GM18517 (cell line): Measurements from ENCODE around the gene HIVEP3.

Experiments used
- ATAC-seq: cut with Tn5 transposase; IDR thresholded peaks from one replicate; pipeline ENCODE4 v1.9.1; 2021; ENCODE audit warnings: mild to moderate bottlenecking, moderate library complexity; ENCODE audit not compliant: unreplicated experiment

HIVEP3 gene

GRCh38 chr1:41528726-41529605 lies 389.8 kb downstream of the HIVEP3 start:
- ATAC-seq = no peak

DNA sequence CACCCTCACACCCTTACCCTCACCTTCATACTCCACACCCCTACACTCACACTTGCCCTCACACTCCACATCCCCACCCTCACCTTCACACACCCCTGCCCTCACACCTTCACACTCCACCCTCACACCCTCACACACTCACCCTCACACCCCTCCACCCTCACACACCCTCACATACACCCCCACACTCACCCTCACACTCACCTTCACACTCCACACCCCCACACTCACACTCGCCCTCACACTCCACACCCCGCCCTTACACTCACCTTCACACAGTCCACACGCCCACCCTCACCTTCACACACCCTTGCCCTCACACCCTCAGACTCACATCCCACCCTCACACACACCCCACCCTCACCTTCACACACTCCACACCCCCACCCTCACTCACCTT lies 390.6 kb downstream of the HIVEP3 start:
- no peak for ATAC-seq

GRCh38 chr1:41526956-41527561 lies 391.7 kb downstream of the HIVEP3 start:
- no peak for ATAC-seq

DNA sequence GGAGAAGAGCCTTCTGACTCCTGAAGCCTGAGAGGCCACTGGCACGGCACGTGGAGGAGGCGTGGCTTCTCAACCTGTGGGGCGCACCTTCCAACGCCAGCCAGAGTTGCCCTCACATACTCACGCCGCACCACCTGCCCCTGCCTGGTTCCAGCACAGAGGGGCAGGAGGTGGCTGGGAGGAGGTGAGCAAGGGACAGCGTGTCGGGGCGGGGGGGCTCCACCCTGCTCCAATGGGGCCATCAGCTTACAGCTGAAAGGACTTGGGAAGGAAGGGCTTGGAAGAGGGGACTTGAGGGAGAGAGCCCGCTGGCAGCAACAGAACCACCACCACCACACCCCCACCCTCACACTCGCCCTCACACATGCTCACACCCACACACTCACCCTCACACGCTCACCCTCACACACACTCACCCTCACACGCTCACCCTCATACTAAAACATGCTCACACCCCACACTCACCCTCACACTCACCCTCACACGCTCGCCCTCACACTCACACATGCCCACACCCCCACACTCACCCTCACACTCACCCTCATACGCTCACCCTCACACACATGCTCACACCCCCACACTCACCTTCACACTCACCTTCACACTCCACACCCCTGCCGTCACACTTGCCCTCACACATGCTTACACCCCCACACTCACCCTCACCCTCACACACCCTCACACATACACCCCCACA lies 392.7 kb downstream of the HIVEP3 start:
- ATAC-seq = no peak

GRCh38 chr1:41524676-41525675 lies 393.7 kb downstream of the HIVEP3 start:
- ATAC-seq = no peak

DNA sequence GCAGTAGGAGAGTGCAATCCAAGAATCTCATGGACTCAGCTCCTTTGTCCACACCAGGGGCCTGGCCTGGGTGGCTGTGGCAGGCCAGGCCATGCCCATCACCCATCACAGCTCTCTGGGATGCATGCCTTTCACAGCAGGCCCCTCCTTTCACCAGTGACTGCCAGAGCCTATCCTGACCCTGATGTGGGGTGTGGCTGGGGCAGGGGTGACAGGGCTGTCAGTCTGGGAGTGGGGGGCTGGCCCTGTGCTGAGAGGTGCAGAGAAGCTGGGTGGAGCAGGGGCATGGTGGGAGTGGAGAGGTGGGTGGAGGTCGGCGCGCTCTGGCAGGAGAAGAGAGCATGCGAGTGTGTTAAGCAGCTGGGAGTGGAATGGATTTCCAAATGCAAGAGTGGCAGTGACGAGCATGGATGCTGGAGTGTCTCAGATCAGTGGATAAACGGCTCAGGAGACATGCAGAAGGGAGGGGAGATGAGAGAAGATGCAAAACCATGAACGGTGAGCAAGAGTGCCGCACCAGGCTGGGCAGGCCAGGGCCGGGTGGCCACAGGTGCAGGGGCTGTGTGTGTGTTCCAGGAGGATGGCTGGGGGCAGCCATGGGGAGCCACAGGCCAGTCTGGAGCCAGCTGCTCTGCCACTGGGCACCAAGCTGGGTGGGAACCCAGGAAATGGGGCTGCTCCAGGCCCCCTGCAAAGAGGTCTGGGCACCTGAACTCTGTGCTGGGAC lies 394.6 kb downstream of the HIVEP3 start:
- no peak for ATAC-seq

GRCh38 chr1:41523071-41523470 lies 395.7 kb downstream of the HIVEP3 start:
- ATAC-seq = no peak

DNA sequence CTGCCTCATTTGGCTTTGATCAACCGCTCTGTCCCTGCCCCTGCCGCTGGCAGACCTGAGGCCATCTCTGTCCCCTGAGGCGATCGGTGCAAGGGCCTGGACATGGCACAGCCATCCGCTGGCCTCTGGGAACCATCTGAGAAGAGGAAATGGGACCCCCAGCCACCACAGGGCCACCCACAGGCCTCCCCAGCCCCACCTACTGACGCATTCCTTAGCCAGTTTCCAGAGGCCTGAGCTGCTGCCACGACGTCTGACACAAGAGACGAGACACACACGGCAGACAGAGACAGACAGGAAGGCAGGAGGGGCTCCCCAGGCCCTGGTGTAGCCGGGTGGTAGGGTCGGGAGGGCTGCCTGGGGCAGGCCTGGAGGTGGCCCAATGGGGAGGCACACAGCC lies 397.0 kb downstream of the HIVEP3 start:
- ATAC-seq = no peak

DNA sequence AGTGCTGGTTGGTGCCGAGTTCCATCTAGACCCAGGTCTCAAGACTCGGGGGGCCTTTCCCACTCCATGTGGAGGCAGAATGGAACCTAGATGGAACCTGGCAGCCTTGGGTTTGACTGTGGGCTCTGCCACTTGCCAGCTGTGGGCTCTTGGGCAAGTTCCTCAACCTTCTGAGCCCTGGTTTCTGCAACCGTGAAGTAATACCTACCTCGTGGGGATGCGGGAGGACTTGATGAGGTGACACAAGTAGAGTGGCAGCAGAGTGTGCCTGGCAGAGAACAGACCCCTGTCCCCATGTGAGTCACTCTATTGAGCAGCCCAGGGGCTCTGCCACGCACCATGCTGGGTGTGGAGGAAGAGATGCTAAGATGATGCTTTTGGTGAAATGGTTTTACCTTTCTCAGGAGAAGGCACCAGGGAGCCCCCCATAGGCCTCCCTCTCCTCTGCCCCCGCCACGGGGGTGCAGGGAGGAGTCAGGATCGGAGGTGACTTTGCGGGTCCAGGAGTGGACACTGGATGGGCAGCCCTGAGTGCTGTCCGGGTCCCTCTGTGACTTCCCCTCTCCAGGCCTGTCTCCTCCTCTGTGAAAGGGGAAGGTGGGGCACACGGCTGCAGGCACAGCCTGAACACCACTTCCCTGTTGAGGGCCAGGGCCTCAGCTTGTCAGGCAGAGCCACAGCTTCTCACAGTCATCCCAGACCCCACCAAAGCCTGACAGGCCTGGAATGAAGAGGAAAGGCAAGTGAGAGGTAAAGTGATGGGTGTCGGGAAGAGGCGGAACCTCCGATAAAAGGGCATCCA lies 397.6 kb downstream of the HIVEP3 start:
- ATAC-seq = no peak

- ATAC-seq = no peak
Measured at GRCh38 chr1:41519667-41520066, 399.1 kb downstream of the HIVEP3 start.

- ATAC-seq = no peak
Measured at GRCh38 chr1:41518471-41518870, 400.3 kb downstream of the HIVEP3 start.

DNA sequence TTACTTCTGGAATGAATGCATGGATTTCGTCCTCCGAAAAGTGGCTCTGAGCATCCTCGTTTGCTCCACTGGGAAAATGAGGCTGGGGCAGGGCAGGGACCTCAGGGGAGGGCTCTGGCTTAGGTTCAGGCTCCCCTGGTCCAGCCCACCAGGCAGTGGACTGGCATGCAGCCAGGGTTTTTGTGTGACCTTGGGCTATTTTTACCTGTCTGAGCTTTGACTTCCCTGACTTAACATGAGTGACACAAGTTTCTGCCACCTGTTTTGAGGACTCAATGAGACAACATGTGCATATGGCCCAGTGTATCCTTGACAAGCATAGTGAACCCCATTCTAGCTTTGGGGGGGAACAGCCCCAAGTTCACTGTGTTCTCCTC lies 401.7 kb downstream of the HIVEP3 start:
- no peak for ATAC-seq

GRCh38 chr1:41516168-41517061 lies 402.3 kb downstream of the HIVEP3 start:
- ATAC-seq = peak; percentile 53

DNA sequence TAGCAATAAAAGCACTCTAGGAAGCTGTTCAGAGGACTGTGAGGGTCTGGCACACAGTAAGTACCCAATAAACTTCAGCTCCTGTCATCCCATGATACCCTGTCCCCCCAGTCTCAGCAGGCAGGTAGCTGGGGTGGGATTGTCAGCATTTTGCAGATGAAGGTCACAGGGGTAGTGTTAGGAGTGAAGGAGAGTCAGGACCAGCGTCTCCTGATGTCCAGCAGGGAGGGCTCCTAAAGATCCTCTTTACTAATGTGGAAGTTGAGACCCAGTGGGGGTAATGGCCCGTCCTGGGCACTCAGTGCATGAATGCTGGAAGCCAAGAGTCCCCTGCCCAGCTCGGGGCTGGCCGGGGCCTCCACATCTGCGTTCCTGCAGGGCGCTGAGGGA lies 402.9 kb downstream of the HIVEP3 start:
- ATAC-seq = no peak

DNA sequence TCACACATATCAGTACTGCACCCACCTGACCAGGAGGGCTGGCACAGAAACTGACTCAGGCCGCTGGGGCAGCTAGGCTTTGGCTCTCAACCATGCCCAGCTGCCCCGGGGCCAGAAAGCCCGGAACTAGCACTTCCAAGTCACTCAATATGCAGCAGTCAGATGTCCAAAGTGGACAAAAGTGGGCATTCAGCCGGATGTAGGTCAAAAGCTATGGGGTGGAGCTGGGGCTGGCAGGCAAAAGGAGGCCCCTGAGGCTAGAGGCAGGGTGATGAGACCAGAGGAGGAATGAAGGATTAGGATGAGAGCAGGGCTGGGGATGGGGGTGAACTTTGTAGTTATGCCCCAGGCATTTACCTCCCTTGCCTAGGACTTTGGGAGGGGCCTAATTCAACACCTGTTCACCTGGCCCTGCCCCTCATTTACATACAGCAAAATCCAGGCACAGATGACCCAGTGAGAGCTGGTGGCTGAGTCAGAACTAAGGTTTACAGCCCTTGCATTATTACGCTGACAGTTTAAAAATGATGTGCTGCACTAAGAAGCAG lies 403.5 kb downstream of the HIVEP3 start:
- ATAC-seq = no peak

DNA sequence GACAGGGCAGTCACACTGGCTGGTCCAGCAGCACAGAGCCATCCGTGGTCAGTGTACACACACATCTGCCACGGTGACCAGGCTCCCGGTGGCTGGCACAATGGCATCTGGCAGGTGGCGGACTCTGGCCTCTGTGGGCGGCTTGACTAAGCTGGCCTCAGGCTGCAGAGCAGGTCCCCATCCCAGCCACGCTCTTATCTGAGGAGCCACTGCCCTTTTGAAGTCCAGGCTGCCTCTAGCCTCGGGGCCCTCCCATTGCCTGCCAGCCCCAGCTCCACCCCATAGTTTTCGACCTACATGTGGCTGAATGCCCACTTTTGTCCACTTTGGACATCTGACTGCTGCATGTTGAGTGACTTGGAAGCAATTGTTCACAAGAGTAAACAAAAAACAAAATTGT lies 404.3 kb downstream of the HIVEP3 start:
- no peak for ATAC-seq

DNA sequence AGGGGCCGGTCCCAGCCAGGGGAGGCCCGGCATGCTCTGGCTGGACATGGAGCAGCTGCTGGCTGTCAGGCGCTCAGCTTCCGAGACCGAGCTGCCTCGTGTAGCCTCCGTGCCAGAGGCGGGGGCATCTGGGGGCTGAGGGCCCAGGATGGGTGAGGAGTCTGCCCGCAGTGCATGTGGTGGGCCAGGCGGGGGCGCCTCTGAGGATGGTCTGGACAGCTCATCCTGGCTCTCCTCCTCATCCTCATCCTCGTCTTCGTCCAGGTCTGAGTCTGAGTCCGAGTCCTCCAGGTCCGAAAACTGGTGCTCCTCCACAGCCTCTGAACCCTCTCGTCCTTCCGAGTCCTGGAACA lies 405.4 kb downstream of the HIVEP3 start:
- no peak for ATAC-seq
